ENCODE results near the gene NCOA6.

- TF ChIP-seq, protein P1, sequence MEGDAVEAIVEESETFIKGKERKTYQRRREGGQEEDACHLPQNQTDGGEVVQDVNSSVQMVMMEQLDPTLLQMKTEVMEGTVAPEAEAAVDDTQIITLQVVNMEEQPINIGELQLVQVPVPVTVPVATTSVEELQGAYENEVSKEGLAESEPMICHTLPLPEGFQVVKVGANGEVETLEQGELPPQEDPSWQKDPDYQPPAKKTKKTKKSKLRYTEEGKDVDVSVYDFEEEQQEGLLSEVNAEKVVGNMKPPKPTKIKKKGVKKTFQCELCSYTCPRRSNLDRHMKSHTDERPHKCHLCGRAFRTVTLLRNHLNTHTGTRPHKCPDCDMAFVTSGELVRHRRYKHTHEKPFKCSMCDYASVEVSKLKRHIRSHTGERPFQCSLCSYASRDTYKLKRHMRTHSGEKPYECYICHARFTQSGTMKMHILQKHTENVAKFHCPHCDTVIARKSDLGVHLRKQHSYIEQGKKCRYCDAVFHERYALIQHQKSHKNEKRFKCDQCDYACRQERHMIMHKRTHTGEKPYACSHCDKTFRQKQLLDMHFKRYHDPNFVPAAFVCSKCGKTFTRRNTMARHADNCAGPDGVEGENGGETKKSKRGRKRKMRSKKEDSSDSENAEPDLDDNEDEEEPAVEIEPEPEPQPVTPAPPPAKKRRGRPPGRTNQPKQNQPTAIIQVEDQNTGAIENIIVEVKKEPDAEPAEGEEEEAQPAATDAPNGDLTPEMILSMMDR (IDR thresholded peaks at IDR 0.05; ENCODE audit: low read length) = no peak
- TF ChIP-seq EZH2 (IDR thresholded peaks at IDR 0.05; ENCODE audit: borderline replicate concordance, low read length) = no peak
Measured at GRCh38 chr20:34715384-34715783, 110.1 kb downstream of the NCOA6 start.
